Fibroblast of lung (primary cell): Measurements from ENCODE around the gene PGAM4.

Source experiments
- EZH2 ChIP-seq: IDR thresholded peaks from 2 replicates; pipeline ENCODE4 v1.5.1; 2012; ENCODE audit warnings: low read length, control low read depth, mild to moderate bottlenecking; ENCODE audit errors: missing control alignments
- TF ChIP-seq, protein P1 (sequence below), 2 donors: IDR thresholded peaks in 1 of 2; conservative IDR thresholded peaks in 1 of 2; 1 replicate in 1 of 2; 2 replicates in 1 of 2; pipeline ENCODE4 v1.5.1; 2011 to 2012; ENCODE audit warnings: low read length in 2 of 2, control low read depth in 1 of 2, inconsistent platforms in 1 of 2, low read depth in 1 of 2, mild to moderate bottlenecking in 1 of 2

GRCh38 chrX:77949840-77950239 is 19.6 kb downstream of the PGAM4 start:
- TF ChIP-seq, protein P1, sequence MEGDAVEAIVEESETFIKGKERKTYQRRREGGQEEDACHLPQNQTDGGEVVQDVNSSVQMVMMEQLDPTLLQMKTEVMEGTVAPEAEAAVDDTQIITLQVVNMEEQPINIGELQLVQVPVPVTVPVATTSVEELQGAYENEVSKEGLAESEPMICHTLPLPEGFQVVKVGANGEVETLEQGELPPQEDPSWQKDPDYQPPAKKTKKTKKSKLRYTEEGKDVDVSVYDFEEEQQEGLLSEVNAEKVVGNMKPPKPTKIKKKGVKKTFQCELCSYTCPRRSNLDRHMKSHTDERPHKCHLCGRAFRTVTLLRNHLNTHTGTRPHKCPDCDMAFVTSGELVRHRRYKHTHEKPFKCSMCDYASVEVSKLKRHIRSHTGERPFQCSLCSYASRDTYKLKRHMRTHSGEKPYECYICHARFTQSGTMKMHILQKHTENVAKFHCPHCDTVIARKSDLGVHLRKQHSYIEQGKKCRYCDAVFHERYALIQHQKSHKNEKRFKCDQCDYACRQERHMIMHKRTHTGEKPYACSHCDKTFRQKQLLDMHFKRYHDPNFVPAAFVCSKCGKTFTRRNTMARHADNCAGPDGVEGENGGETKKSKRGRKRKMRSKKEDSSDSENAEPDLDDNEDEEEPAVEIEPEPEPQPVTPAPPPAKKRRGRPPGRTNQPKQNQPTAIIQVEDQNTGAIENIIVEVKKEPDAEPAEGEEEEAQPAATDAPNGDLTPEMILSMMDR (conservative IDR thresholded peaks at IDR 0.05 in 1 of 2, IDR thresholded peaks at IDR 0.05 in 1 of 2; ENCODE audit: low read depth in 1 of 2, low read length in 2 of 2), result no peak
- no peak for TF ChIP-seq EZH2
